ENCODE data around the gene GRM4.
"Not testable (repeated sequence)": the region's sequence is repeated elsewhere in the genome, so short reads cannot be mapped to it uniquely, and the experiment has no call there.

The GRM4 gene

GRCh38 chr6:34044945-34045595, 100.8 kb downstream of the GRM4 start:
- DNase-seq (ENCODE audit: low read depth in 2 of 2), result no peak

DNA sequence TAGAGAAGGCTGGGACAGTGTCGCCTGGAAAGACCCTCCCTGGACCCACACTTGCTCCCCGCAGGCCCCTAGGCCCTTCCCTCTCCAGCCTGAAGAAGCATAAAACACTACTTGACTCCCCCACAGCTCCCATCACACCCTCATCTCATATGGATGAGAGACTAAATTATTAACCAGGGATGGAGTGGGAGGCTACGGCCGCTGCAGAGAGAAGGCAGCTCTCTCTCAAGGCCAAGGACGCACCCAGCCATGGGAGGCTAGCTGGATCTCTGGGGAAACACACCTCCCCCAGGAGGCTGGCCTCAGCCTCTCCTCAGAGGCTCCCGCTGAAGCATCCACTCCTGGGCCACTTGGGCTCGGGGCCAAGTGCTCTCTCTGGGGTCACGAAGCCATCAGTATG, 102.5 kb downstream of the GRM4 start:
- DNase-seq (ENCODE audit: low read depth in 2 of 2), result no peak

DNA sequence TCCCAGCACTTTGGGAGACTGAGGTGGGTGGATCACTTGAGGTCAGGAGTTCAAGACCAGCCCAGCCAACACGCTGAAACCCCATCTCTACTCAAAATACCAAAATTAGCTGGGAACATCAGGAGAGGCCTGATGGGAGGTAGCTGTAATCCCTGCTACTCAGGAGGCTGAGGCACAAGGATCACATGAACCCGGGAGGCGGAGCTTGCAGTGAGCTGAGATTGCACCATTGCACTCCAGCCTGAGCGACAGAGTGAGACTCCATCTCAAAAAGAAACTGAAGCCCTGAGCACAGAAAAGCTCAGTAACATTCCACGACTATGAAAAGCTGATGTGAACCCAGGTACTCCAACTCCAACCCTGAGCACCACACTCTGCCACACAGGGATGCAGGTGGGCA, 103.9 kb downstream of the GRM4 start:
- DNase-seq (ENCODE audit: low read depth in 2 of 2), result not testable (repeated sequence)

DNA sequence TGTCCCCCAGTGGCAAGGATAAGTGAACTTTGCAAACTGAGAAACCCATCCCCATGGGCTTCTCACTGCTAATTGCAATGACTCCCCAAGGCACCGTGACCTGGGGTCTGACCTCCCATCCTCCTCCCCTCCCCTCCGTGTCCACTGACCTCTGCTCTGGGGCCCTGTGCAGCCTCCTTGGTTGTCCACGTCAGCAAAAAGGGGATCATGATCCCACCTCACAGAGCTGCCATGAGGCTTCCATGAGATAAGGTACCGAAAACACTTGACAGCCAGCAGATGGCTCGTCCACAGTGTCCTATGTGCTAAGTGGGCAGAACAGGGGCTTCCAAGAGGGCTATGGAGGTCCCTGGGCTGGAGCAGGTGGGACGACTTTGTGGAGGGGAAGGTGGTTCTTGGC, 104.5 kb downstream of the GRM4 start:
- no peak for DNase-seq (ENCODE audit: low read depth in 2 of 2)

DNA sequence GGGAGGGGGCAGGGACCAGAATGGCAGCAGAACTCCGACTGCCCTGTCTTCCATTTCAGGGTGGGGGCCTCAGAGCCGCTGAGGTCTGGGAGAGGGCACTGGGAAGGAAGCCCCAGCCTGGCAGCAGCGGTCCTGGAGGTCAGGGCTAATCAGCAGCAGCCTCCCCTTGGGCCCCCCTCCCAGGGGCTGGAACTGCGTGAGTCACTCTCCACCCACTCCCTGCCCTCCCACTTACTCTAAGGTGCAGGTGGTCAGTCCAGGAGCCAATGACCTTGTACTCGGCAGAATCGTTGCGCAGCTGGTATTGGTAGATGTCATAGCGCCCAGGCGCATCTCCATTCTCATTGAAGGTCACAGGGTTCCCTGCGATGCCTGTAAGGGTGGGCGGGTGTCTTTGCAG, 105.9 kb downstream of the GRM4 start:
- DNase-seq (ENCODE audit: low read depth in 2 of 2), result no peak

DNA sequence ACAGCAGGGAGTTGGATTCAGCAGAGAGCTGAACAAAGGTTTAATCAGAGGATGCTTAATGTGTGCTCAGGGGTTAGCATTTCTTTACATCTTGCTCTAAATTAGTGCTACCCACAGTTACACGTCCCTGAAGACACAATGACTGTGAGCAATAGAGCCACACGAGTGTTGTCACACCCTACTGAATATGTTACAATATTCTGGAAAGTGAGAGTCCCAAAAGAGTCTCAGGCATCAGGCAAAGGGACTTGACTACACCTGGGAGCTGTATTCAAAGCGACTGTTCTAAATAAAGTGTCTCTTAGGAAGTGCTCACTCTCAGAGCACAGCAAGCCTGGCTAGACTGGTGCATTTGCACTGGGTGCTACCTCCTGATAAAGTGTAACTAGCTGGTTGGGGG, 108.7 kb downstream of the GRM4 start:
- DNase-seq (ENCODE audit: low read depth in 2 of 2), result no peak

- DNase-seq (ENCODE audit: low read depth in 2 of 2), result no peak
Measured at GRCh38 chr6:34036357-34037069, 109.4 kb downstream of the GRM4 start.

DNA sequence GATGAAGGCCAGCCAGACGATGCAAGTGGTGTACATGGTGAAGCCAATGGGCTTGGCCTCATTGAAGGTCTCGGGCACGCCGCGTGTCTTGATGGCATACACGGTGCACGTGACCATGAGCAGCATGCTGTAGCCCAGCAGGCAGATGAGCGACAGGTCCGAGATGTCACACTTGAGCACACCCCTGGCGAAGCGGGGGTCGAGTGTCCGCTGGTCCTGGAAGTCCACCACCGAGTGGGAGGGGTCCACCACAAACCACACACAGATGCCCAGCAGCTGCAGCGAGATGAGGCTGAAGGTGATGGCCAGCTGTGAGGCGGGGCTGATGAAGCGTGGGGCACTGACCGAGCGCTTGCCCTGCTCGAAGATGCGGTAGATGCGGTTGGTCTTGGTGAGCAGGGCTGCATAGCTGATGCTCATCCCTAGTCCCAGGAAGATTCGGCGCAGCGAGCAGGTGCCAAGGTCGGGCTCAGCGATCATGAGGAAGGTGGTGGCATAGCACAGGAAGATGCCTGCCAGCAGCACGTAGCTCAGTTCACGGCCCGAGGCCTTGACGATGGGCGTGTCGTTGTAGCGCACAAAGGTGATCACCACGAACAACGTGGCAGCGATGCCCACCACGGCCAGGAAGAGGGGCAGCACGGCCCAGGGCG, 110.1 kb downstream of the GRM4 start:
- no peak for DNase-seq (ENCODE audit: low read depth in 2 of 2)

DNA sequence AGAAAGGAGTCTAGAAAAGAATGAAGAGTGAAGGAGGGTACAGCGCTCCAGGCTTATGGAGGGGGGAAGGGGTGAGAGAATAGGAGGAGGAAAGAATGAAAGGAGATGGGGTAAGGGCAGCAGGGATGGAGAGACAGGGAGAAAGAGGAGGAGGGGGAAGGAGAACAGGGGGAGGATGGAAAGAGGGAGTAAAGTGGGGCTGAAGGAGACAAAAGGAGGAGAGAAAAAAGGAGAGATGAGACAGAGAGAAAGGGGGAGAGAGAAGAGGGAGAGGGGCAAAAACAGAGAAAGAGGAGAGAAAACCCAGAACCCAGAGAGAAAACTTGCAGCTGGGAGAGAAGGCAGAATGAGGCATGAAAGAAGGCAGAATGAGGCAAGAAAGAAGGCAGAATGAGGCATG, 110.7 kb downstream of the GRM4 start:
- DNase-seq (ENCODE audit: low read depth in 2 of 2), result no peak

- DNase-seq (ENCODE audit: low read depth in 2 of 2), result no peak
Measured at GRCh38 chr6:34032856-34033255, 113.0 kb downstream of the GRM4 start.

DNA sequence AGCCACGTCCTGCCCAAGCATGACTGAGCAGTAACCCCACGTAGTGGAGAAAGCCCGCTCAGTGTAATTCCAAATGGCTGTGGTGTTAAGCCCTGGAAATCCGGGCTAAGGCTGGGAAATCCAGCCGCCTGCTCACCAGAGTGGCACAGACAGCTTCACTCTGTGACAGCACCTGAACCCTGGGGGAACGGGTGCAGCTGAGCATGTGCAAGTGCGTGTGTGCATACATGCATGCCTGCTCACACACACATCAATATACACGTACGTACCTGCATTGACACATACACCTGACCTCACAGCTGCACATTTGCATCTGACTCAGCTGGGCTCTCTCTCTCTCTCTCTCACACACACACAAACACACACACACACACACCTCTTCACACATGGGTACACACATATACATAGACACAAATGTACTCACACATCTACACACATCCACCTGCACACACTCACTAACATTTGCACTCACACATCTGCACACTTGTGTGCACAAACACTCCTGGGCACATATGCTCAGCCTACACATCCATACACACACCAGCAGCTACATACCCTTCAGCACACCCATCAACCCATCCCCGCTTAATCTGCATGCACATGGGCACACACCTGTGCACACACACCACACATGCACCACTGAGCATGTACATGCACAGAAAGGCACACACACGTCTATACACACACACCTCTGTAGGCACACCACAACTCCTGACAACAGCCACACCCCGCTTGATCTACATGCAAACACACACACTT, 114.1 kb downstream of the GRM4 start:
- no peak for DNase-seq (ENCODE audit: low read depth in 2 of 2)

GRCh38 chr6:34030831-34031624, 114.9 kb downstream of the GRM4 start:
- DNase-seq (ENCODE audit: low read depth in 2 of 2), result no peak

DNA sequence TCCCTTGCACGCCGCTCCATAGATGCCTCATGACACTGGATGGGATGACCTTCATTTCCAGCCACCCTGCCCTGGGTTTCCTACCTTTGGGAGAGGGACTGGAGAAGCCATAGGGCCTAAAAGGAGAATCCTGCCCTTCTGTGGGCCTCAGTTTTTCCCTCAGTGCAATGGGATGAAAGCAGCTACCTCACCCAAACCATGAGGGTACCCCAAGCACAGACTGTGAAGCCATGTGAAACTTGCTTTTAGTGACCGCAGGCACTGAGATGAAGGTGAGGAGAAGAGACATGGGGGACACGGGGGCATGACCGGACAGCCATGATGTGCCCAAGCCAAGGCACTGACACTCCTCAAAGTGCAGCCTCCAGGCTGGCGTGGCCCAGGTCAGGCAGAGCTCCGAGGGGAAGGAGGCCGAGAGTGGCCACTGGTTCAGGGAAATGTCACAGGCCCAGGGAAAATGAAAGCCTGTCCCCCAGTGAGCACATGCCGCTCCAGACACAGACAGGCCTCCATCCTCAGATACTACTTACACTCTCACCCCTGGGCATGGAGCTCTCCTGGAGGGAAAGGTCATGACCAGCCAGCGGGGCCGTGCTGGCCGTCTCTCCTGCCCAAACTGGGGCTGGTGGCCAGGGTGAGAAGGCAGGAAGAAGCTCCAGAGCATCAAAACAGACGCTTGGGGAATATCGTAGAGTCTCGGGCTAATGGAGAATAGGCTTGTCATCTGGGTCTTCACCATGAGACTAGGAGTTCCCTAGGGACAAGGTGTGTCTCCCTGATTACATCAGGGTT, 116.2 kb downstream of the GRM4 start:
- no peak for DNase-seq (ENCODE audit: low read depth in 2 of 2)

DNA sequence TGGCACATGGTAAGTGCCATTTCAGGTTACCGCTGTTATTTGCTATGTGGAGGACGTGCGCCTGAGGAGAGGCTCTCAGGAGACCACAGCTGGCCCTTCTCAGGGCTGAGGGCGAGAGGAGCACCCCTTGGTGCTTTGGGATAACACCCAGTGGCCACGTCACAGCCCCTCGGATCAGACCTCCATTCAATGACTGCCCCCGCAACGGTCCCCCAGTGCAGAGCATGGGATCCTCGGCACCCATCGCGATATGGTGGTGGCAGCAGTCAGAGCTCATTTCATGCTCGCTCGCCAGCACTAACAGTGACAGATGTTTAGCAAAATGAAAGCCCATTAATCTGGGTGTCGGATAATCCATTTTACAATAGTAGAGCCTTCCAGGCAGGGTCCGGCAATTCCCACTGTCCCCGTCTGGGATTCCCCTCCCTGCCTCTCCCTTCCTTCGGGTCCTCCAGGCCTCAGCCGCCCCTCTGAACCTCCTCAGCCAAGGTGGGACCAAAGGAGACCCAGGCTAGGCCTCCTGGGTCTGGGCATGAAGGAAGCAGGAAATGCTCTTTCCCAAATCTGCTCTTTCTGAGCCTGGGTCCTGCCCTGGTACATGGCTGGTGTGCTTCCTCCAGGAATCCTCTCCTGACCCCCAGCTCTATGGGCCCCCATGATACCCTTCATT, 117.1 kb downstream of the GRM4 start:
- DNase-seq (ENCODE audit: low read depth in 2 of 2), result no peak

- no peak for DNase-seq (ENCODE audit: low read depth in 2 of 2)
Measured at GRCh38 chr6:34027939-34028441, 117.9 kb downstream of the GRM4 start.

DNA sequence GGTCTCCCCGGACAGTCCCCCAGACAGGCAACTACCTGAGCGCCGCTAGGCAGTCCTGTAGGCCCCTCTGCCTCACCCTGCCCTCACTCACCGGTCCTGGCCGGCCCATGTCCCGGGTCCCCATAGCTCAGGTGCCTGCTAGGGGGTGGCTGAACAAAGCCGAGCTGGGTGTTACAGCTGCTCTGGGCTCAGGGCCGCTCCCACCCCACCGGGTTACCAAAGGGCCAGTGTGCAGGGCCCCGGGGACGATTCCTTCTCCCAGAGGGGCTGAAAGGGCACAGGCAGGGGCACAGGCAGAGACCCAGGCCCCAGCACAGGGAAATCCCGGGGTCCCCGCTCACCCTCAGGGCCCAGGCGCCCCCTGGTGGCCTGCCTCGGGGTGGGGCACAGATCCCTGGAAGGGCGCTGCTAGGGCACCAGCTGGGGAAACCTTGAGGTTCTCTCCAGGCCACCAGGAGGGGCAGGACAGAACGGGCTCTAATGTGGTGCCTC, 118.4 kb downstream of the GRM4 start:
- no peak for DNase-seq (ENCODE audit: low read depth in 2 of 2)

GRCh38 chr6:34025861-34026260, 120.0 kb downstream of the GRM4 start:
- DNase-seq (ENCODE audit: low read depth in 2 of 2), result no peak

GRCh38 chr6:34025112-34025807, 120.6 kb downstream of the GRM4 start:
- no peak for DNase-seq (ENCODE audit: low read depth in 2 of 2)

- DNase-seq (ENCODE audit: low read depth in 2 of 2), result no peak
Measured at GRCh38 chr6:34022873-34023255, 123.0 kb downstream of the GRM4 start.

Data from fibroblast of skin of left biceps (primary cell).